Esophagus squamous epithelium (tissue), 5 donors: Measurements from ENCODE around the gene PITRM1. TPM values are rescaled to one million over a fixed set of nuclear protein-coding genes. Genes with fewer than 3 reads are reported as not detected.

ENCODE experiments used
- DNase-seq: peaks from one replicate; lab custom pipeline; 2025; lab: John Stamatoyannopoulos, UW
- H3K27ac ChIP-seq, 4 donors: fragments of 200-600 bp; sonication (generic); one replicate each; pipeline ENCODE4 v1.5.1; 2016 to 2019; ENCODE audit warnings: mild to moderate bottlenecking in 1 of 4
- H3K27me3 ChIP-seq, 4 donors: fragments of 200-600 bp; sonication (generic); 1 replicate in 3 of 4; 2 replicates in 1 of 4; pipeline versions ENCODE4 v1.5.1 to v1.6.0; 2017 to 2021; ENCODE audit warnings: antibody characterized with exemption in 1 of 4
- H3K36me3 ChIP-seq, 3 donors: fragments of 200-600 bp; sonication (generic); one replicate each; pipeline ENCODE4 v1.5.1; 2016 to 2019
- H3K4me1 ChIP-seq, 3 donors: fragments of 200-600 bp; sonication (generic); one replicate each; pipeline ENCODE4 v1.5.1; 2017 to 2019
- H3K4me3 ChIP-seq, 4 donors: fragments of 200-600 bp; sonication (generic); 1 replicate in 3 of 4; 2 replicates in 1 of 4; pipeline ENCODE4 v1.5.1; 2016 to 2019; ENCODE audit warnings: mild to moderate bottlenecking in 2 of 4, moderate library complexity in 1 of 4
- H3K9me3 ChIP-seq, 3 donors: fragments of 200-600 bp; sonication (generic); one replicate each; pipeline ENCODE4 v1.5.1; 2016 to 2019
- CTCF ChIP-seq, 6 experiments: fragments of 450-650 bp in 4 of 6; fragments of 200-600 bp in 2 of 6; sonication (generic) in 2 of 6; IDR thresholded peaks; one replicate each; pipeline ENCODE4 v1.5.1; 2016 to 2019; ENCODE audit warnings: antibody characterized with exemption in 6 of 6, mild to moderate bottlenecking in 4 of 6, moderate library complexity in 4 of 6
- POLR2A ChIP-seq, 4 donors: fragments of 450-650 bp; IDR thresholded peaks; one replicate each; pipeline ENCODE4 v1.6.1; 2017; ENCODE audit warnings: antibody characterized with exemption in 4 of 4, mild to moderate bottlenecking in 4 of 4, moderate library complexity in 3 of 4
- WGBS, 2 donors: methylation state at CpG; one replicate each; pipeline ENCODE4 v1.1.5; 2018; 5-methylcytosine and 5-hydroxymethylcytosine counted together
- intact Hi-C: fragments of 100-400 bp; cut with DNase I; formaldehyde crosslinking; loops from one replicate; pipeline ENCODE4 v1.15.0; 2022
- total RNA-seq, 4 donors: library from RNA; depleted of rRNA; stranded (reverse); fragments of >200 nt; gene quantifications; one replicate each; pipeline ENCODE4 v1.1.0, GENCODE V29; 2016
- donor health status: DM: yes; HTN: yes; CAD: no.

The PITRM1 gene
- total RNA-seq, 4 donors from 2014 or later: 59.2 to 72.5 (median 65.9) TPM

DNA sequence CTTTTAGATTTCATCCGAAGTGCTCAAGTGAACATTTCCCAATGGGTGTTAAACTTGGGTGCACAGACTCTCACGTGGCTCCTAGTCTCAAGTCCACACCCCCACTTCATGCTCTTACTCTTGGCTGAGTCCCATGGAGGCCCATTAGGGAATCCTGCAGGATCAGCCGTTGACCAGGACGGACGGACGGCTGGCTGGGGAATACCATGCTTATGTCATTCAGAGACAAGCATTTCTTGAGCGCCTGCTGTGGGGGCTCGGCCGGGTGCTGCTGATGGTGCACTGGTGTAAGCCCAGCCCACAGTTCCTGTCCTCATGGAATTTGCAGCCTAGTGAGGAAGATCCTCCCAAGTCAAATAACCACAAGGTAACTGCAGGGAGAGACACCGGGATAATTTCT, 44.7 kb downstream of the PITRM1 start:
- Histone ChIP-seq H3K36me3 (peaks cover 13 to 90% (median 17%) of the 10 kb centered on the region in 3 donors), H3K4me3 (no peak overlapping the region), H3K9me3 (no peaks in the 10 kb centered on the region), H3K4me1 (peaks cover 4 to 45% (median 14%) of the 10 kb centered on the region in 3 donors), H3K27me3 (no peaks in the 10 kb centered on the region), H3K27ac (no peak overlapping the region)
- TF ChIP-seq POLR2A (IDR thresholded peaks at IDR 0.05): no peak
- no peak for TF ChIP-seq CTCF (IDR thresholded peaks at IDR 0.05)
- 81 to 89% methylated on average over 3 to 9 of the region's 10 CpGs for WGBS, 2 donors
- DNase-seq: no peak
- intact Hi-C loops: no loop called here

GRCh38 chr10:3126741-3127346, 45.7 kb downstream of the PITRM1 start:
- 41% methylated on average over 9 of the region's 25 CpGs; no CpG with 5 or more reads in 1 of the 2 donors for WGBS, 2 donors
- Histone ChIP-seq H3K36me3 (peaks cover 3 to 90% (median 17%) of the 10 kb centered on the region in 3 donors), H3K4me1 (peaks cover 4 to 41% (median 14%) of the 10 kb centered on the region in 3 donors), H3K27ac (no peak overlapping the region), H3K9me3 (no peaks in the 10 kb centered on the region), H3K4me3 (no peak overlapping the region), H3K27me3 (no peaks in the 10 kb centered on the region)
- no peak for TF ChIP-seq POLR2A (IDR thresholded peaks at IDR 0.05)
- no peak for TF ChIP-seq CTCF (IDR thresholded peaks at IDR 0.05)
- no peak for DNase-seq
- intact Hi-C loops: no loop called here

DNA sequence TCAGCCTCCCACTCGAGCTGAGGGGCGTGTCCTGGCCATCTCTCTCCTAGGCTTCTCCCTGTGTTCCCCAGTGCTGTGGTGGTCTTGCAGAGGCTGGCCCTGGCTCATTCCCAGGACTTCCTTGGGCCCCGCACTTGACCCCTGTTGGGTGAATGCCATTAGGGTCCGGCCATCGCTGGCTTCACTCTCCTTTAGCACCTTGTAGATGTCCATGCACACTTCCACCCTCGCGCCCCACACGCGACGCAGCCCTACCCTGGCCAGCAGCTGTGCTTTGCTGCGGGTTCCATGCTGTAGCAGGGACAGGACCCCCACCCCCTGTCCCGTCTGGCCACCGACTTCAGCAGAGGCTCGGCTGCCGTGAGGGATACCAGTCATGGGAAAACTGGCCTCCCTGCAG, 46.3 kb downstream of the PITRM1 start:
- Histone ChIP-seq H3K27ac (no peak overlapping the region), H3K4me3 (no peak overlapping the region), H3K9me3 (no peaks in the 10 kb centered on the region), H3K36me3 (peaks cover 0 to 89% (median 17%) of the 10 kb centered on the region in 3 donors), H3K27me3 (no peaks in the 10 kb centered on the region), H3K4me1 (peaks cover 4 to 35% (median 14%) of the 10 kb centered on the region in 3 donors)
- intact Hi-C loops: no loop called here
- no peak for TF ChIP-seq POLR2A (IDR thresholded peaks at IDR 0.05)
- TF ChIP-seq CTCF (IDR thresholded peaks at IDR 0.05): no peak
- WGBS, 2 donors: 76 to 78% methylated on average over 4 to 8 of the region's 15 CpGs
- DNase-seq: no peak

DNA sequence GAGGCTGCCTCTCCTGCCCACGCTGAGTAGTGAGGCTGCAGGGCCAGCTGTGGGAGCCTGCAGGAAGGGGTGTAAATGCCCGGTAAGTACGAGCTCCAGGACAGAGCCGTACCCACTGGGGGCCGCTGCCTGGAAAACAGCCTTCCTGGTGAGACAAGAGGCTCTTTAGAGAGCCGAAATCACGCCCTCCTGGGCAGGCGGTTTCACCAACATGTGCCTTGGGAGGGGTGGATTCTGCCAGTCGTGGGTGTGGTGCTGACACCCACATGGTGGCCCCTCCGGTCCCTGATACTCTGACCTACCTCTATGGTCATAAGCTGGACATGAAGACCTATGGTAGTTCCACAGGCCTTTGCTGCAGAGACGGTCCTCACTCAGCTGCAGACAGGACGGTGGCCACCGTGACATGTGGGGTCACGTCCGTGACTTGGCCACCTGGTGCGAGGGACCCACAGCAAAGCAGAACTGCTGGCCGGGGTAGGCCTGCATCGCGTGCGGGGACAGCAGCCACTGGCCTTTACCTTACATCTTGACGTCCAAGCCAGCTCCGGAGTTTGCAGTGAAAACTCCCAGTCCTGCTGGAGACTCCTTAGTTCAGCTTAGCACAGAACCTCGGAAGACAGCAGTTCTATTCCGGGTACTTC, 46.9 kb downstream of the PITRM1 start:
- H3K27me3 ChIP-seq: no peaks in the 10 kb centered on the region
- peaks cover 0 to 90% (median 17%) of the 10 kb centered on the region in 3 donors for H3K36me3 ChIP-seq
- 90 to 98% methylated on average over 10 to 11 of the region's 24 CpGs for WGBS, 2 donors
- peaks cover 4 to 29% (median 14%) of the 10 kb centered on the region in 3 donors for H3K4me1 ChIP-seq
- DNase-seq: no peak
- TF ChIP-seq POLR2A (IDR thresholded peaks at IDR 0.05) (no peak), CTCF (IDR thresholded peaks at IDR 0.05) (no peak)
- H3K4me3 ChIP-seq: no peak overlapping the region
- intact Hi-C loops: no loop called here
- H3K27ac ChIP-seq: no peak overlapping the region
- no peaks in the 10 kb centered on the region for H3K9me3 ChIP-seq
